GM18505 (cell line): ENCODE data around the gene UBE2M.

Experiments
- ATAC-seq: cut with Tn5 transposase; IDR thresholded peaks from one replicate; pipeline ENCODE4 v1.9.1; 2021; ENCODE audit not compliant: unreplicated experiment
- POLR2A ChIP-seq: IDR thresholded peaks from 4 replicates; pipeline ENCODE4 v1.6.1; 2011; ENCODE audit warnings: borderline replicate concordance; ENCODE audit not compliant: insufficient read depth, insufficient read length; ENCODE audit errors: extremely low read depth

Gene UBE2M

GRCh38 chr19:58555920-58556621 is 2.3 kb downstream of the UBE2M start:
- no peak for ATAC-seq
- TF ChIP-seq POLR2A, result no peak

GRCh38 chr19:58555369-58555885 is 3.0 kb downstream of the UBE2M start:
- no peak for TF ChIP-seq POLR2A
- ATAC-seq, result no peak

DNA sequence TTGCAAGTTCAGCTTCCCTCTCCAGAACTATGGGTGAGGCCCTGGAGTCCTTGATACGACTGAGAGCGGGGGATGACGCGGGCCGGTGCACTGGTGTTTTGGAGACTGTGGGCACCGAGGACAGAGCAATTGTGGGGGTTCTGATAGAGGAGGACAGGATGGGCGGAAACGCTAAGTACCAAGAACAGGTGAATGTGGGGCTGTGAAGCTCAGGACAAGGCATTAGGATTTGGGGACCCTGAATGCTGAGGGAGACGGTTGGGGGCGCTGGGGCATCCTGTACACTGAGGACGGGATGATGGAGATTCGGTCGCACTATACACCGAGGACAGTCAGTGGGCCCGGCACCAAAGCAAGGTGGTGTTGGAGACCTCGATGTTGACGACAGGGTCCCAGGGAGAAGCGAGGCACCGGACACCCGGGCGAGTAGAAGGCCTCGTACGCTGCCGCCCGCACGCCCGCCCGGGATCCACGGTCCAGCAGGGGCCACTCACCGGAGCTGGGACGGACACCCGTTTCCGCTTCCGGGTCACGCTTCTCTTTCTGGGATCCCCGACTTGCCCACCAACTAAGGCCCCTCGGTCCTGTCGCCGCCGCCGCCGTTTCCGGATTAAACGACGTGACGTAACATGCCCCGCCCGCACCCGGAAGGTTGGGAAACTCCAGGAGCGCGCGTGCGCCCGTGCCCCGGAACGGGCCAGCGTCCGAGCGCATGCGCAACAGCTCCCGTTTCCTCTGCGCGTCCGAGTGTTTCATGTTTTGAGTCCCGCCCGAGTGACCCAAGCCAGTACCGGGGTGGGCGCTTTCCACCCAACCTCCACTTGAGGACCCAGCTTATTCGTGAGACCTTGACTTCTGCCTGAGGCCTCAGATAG is 3.7 kb downstream of the UBE2M start, which contains the start of gene CHMP2A:
Gene CHMP2A (minus strand): TSS at position 612 of the 875 bp plus-strand sequence. CDS start 893 bp downstream, outside the sequence.
- ATAC-seq, result peak; percentile 30
- peak; percentile 88 for TF ChIP-seq POLR2A

DNA sequence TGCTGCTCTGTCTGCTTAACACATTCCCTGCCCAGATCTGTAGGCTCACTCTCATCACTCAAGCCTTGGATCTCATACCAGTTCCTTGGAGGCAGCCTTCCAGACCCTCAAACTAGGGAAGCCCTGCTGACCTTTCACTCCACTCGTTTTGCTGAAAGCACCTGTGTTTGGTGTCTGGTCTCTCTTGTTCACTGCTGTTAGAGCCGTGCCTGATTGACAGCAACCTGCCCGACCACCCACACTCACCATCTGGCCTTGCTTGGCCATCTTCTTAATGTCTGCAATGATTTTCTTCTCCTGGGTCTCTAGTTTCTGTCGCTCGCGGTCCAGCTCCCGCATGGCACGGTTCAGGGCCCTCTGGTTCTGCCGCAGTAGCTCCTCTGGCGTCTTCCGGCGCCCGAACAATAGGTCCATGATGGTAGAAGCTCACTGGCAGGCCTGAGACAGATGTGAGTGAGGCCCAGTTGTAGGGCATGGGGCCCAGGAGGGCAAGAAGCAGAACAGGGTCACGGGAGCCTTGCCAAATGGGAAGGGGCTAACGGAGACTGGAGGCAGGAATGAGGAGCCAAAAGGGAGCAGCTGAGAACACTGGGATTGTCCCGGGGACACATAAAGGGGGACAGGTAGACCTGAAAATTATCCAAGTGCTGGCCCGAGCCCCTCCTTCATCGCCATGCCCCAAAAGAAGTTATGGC is 4.5 kb downstream of the UBE2M start:
- ATAC-seq, result no peak
- TF ChIP-seq POLR2A, result no peak

GRCh38 chr19:58552655-58553054 is 5.8 kb downstream of the UBE2M start:
- no peak for TF ChIP-seq POLR2A
- no peak for ATAC-seq

- ATAC-seq, result no peak
- TF ChIP-seq POLR2A, result peak; percentile 9
These were observed 6.6 kb downstream of the UBE2M start for GRCh38 chr19:58551577-58552471.

GRCh38 chr19:58551123-58551497 is 7.3 kb downstream of the UBE2M start:
- no peak for ATAC-seq
- no peak for TF ChIP-seq POLR2A

DNA sequence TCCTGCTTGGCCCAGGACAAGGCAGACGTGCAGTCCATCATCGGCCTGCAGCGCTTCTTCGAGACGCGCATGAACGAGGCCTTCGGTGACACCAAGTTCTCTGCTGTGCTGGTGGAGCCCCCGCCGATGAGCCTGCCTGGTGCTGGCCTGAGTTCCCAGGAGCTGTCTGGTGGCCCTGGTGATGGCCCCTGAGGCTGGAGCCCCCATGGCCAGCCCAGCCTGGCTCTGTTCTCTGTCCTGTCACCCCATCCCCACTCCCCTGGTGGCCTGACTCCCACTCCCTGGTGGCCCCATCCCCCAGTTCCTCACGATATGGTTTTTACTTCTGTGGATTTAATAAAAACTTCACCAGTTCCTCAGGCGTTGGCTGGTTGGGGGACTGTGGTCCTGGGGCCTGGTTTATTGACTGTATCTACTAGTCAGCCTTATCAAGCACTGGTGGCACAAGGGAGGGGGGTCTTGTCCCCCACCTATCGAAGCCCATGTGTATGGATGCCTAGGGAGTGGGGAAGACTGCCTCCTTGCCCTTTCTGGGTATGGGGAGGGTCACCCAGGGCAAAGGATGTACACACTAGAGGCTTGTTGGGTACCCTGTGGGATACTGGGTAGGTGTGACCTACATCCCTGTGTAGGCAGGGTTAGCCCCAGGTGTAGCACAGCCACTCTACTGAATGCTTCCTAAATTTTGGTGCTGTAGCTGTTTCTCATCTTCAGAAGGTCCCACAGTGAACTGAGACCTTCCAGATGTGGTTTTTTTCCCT is 7.9 kb downstream of the UBE2M start:
- no peak for TF ChIP-seq POLR2A
- ATAC-seq, result no peak

GRCh38 chr19:58549664-58550361 is 8.6 kb downstream of the UBE2M start:
- no peak for TF ChIP-seq POLR2A
- ATAC-seq, result no peak

- no peak for ATAC-seq
- no peak for TF ChIP-seq POLR2A
These were observed 9.3 kb downstream of the UBE2M start for GRCh38 chr19:58548859-58549663.

DNA sequence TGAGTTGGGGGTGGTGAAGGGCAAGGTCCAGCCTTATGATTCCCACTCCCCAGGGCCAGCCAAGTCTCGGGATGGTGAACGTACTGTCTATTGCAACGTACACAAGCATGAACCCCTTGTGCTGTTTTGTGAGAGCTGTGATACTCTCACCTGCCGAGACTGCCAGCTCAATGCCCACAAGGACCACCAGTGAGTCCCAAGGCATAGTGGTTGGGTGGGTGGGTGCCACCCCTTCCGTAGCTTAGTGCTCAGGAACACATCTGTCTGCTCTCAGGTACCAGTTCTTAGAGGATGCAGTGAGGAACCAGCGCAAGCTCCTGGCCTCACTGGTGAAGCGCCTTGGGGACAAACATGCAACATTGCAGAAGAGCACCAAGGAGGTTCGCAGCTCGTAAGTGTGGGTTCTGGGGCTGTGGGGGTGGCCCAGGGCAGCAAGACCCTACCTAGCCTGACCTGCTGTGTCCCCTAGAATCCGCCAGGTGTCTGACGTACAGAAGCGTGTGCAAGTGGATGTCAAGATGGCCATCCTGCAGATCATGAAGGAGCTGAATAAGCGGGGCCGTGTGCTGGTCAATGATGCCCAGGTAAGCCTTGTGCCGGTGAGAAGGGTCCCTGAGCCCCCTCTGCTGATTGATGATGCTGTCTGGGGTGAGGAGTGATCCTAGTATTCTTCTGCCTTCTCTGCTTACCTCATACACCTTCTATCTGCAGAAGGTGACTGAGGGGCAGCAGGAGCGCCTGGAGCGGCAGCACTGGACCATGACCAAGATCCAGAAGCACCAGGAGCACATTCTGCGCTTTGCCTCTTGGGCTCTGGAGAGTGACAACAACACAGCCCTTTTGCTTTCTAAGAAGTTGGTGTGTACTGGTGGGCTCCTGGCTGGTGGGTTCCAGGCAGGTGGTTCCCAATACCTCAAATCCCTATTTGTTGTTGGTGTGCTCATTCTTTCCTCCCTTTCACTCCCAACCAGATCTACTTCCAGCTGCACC is 10.8 kb downstream of the UBE2M start:
- no peak for ATAC-seq
- no peak for TF ChIP-seq POLR2A
